GM19328 (cell line): ENCODE measurements around the gene NPFF.

Experiments used
- ATAC-seq: cut with Tn5 transposase; IDR thresholded peaks from one replicate; pipeline ENCODE4 v1.9.1; 2021; ENCODE audit warnings: mild to moderate bottlenecking, moderate library complexity; ENCODE audit not compliant: unreplicated experiment

Gene NPFF

GRCh38 chr12:53479331-53479730 lies 28.0 kb downstream of the NPFF start:
- ATAC-seq: no peak

- ATAC-seq: no peak
Observed at GRCh38 chr12:53478865-53479264, 28.4 kb downstream of the NPFF start.

GRCh38 chr12:53476769-53477209 lies 30.5 kb downstream of the NPFF start:
- no peak for ATAC-seq

- no peak for ATAC-seq
Observed at GRCh38 chr12:53474819-53475218, 32.5 kb downstream of the NPFF start.

- ATAC-seq: no peak
Observed at GRCh38 chr12:53474077-53474476, 33.2 kb downstream of the NPFF start.

GRCh38 chr12:53472056-53472582 lies 35.2 kb downstream of the NPFF start:
- no peak for ATAC-seq

GRCh38 chr12:53468282-53468681 lies 39.0 kb downstream of the NPFF start:
- ATAC-seq: no peak

- no peak for ATAC-seq
Observed at GRCh38 chr12:53467880-53468279, 39.4 kb downstream of the NPFF start.

GRCh38 chr12:53467082-53467481 lies 40.2 kb downstream of the NPFF start:
- no peak for ATAC-seq

- ATAC-seq: no peak
Observed at GRCh38 chr12:53466640-53467039, 40.6 kb downstream of the NPFF start.

- no peak for ATAC-seq
Observed at GRCh38 chr12:53465679-53466078, 41.6 kb downstream of the NPFF start.

GRCh38 chr12:53464685-53465418 lies 42.4 kb downstream of the NPFF start:
- no peak for ATAC-seq

GRCh38 chr12:53463802-53464560 lies 43.3 kb downstream of the NPFF start:
- no peak for ATAC-seq

GRCh38 chr12:53462935-53463334 lies 44.3 kb downstream of the NPFF start:
- ATAC-seq: no peak

- no peak for ATAC-seq
Observed at GRCh38 chr12:53461591-53461990, 45.7 kb downstream of the NPFF start.

GRCh38 chr12:53461059-53461458 lies 46.2 kb downstream of the NPFF start:
- no peak for ATAC-seq

- ATAC-seq: no peak
Observed at GRCh38 chr12:53459097-53459496, 48.2 kb downstream of the NPFF start.
